ENCODE data around the gene MAPK8IP2. TPM values are rescaled to one million over a fixed set of nuclear protein-coding genes. Genes with fewer than 3 reads are reported as not detected.

The MAPK8IP2 gene
- total and polyA plus RNA-seq, 10 donors: 0.22 to 2.7 (median 0.73) TPM

GRCh38 chr22:50584106-50585096 is 16.2 kb upstream of the MAPK8IP2 start:
- peak; percentile 56 for DNase-seq
- H3K36me3 ChIP-seq: peaks cover 0 to 21% (median 11%) of the 10 kb centered on the region in 6 donors
- no peak overlapping the region for H3K4me3 ChIP-seq
- H3K4me1 ChIP-seq: peaks cover 5 to 44% (median 25%) of the 10 kb centered on the region in 6 donors
- TF ChIP-seq CTCF (IDR thresholded peaks at IDR 0.05 in 8 of 11, conservative IDR thresholded peaks at IDR 0.05 in 3 of 11) (no peak), POLR2A (IDR thresholded peaks at IDR 0.05) (no peak), POLR2AphosphoS5 (IDR thresholded peaks at IDR 0.05) (no peak)
- H3K27me3 ChIP-seq (replicated peaks in 1 of 7): no peaks in the 10 kb centered on the region
- 94 to 96% (median 96%) methylated on average over 23 of the region's 23 CpGs for WGBS, 5 donors
- H3K9me3 ChIP-seq: no peaks in the 10 kb centered on the region
- no peak overlapping the region for H3K27ac ChIP-seq
- intact Hi-C loops (cut with DNase I; ENCODE audit: low total_unique reads): no loop called here

- peak; percentile 37 for DNase-seq
- Histone ChIP-seq H3K27me3 (replicated peaks in 1 of 7) (no peaks in the 10 kb centered on the region), H3K4me1 (peaks cover 5 to 36% (median 25%) of the 10 kb centered on the region in 6 donors), H3K4me3 (no peak overlapping the region), H3K9me3 (no peaks in the 10 kb centered on the region), H3K27ac (no peak overlapping the region), H3K36me3 (peaks cover 0 to 12% (median 5%) of the 10 kb centered on the region in 6 donors)
- no peak for TF ChIP-seq POLR2A (IDR thresholded peaks at IDR 0.05)
- no peak for TF ChIP-seq POLR2AphosphoS5 (IDR thresholded peaks at IDR 0.05)
- TF ChIP-seq CTCF (IDR thresholded peaks at IDR 0.05 in 8 of 11, conservative IDR thresholded peaks at IDR 0.05 in 3 of 11): no peak
- 87 to 97% (median 93%) methylated on average over 3 of the region's 3 CpGs for WGBS, 5 donors
- intact Hi-C loops (cut with DNase I; ENCODE audit: low total_unique reads): no loop called here
Observed at GRCh38 chr22:50585238-50585637, 15.4 kb upstream of the MAPK8IP2 start.

- DNase-seq: peak; percentile 29
- no peaks in the 10 kb centered on the region for H3K27me3 ChIP-seq (replicated peaks in 1 of 7)
- intact Hi-C loops (cut with DNase I; ENCODE audit: low total_unique reads): no loop called here
- TF ChIP-seq CTCF (IDR thresholded peaks at IDR 0.05 in 8 of 11, conservative IDR thresholded peaks at IDR 0.05 in 3 of 11): no peak
- no peak for TF ChIP-seq POLR2AphosphoS5 (IDR thresholded peaks at IDR 0.05)
- TF ChIP-seq POLR2A (IDR thresholded peaks at IDR 0.05): no peak
- no peak overlapping the region for H3K27ac ChIP-seq
- no peaks in the 10 kb centered on the region for H3K9me3 ChIP-seq
- peaks cover 5 to 30% (median 23%) of the 10 kb centered on the region in 6 donors for H3K4me1 ChIP-seq
- no peak overlapping the region for H3K4me3 ChIP-seq
- peaks cover 0 to 7% (median 3%) of the 10 kb centered on the region in 6 donors for H3K36me3 ChIP-seq
- 86 to 93% (median 91%) methylated on average over 8 of the region's 8 CpGs for WGBS, 5 donors
Observed at GRCh38 chr22:50585781-50586180, 14.8 kb upstream of the MAPK8IP2 start.

- H3K4me1 ChIP-seq: peaks cover 5 to 24% (median 17%) of the 10 kb centered on the region in 6 donors
- peak; percentile 30 for DNase-seq
- intact Hi-C loops (cut with DNase I; ENCODE audit: low total_unique reads): no loop called here
Observed at GRCh38 chr22:50586416-50586815, 14.2 kb upstream of the MAPK8IP2 start.

More at GRCh38 chr22:50586416-50586815, 14.2 kb upstream of the MAPK8IP2 start:
- Histone ChIP-seq H3K27ac (no peak overlapping the region), H3K36me3 (peaks cover 0 to under 1% (median 0%) of the 10 kb centered on the region in 6 donors), H3K4me3 (no peak overlapping the region), H3K27me3 (replicated peaks in 1 of 7) (no peaks in the 10 kb centered on the region), H3K9me3 (no peaks in the 10 kb centered on the region)
- TF ChIP-seq CTCF (IDR thresholded peaks at IDR 0.05 in 8 of 11, conservative IDR thresholded peaks at IDR 0.05 in 3 of 11): no peak
- 73 to 96% (median 82%) methylated on average over 5 of the region's 5 CpGs for WGBS, 5 donors

All from spleen (tissue), 11 donors.